Hepatocyte (in vitro differentiated cells): Measurements from ENCODE around the gene CHST8. TPM values are rescaled to one million over a fixed set of nuclear protein-coding genes. Genes with fewer than 3 reads are reported as not detected.

ENCODE experiments used
- DNase-seq: peaks from one replicate; pipeline ENCODE4 v3.0.0-alpha.2; 2016; ENCODE audit warnings: low spot score
- H2AFZ ChIP-seq: fragments of 200-600 bp; sonication (generic); 2 replicates; pipeline ENCODE4 v1.6.0; 2016; ENCODE audit warnings: antibody characterized with exemption, mild to moderate bottlenecking
- H3K27ac ChIP-seq: fragments of 200-600 bp; sonication (generic); 2 replicates; pipeline ENCODE4 v1.5.1; 2016; ENCODE audit warnings: mild to moderate bottlenecking
- H3K27me3 ChIP-seq: fragments of 200-600 bp; sonication (generic); 2 replicates; pipeline ENCODE4 v1.6.1; 2016
- H3K36me3 ChIP-seq: fragments of 200-600 bp; sonication (generic); replicated peaks from 2 replicates; pipeline ENCODE4 v1.5.1; 2016; ENCODE audit warnings: low read depth; ENCODE audit not compliant: insufficient read depth
- H3K4me1 ChIP-seq: fragments of 200-600 bp; sonication (generic); 2 replicates; pipeline ENCODE4 v1.5.1; 2016; ENCODE audit warnings: mild to moderate bottlenecking, moderate library complexity; ENCODE audit not compliant: insufficient read depth
- H3K4me2 ChIP-seq: fragments of 200-600 bp; sonication (generic); 2 replicates; pipeline ENCODE4 v1.6.0; 2016
- H3K4me3 ChIP-seq: fragments of 200-600 bp; sonication (generic); 2 replicates; pipeline ENCODE4 v1.5.1; 2016; ENCODE audit warnings: mild to moderate bottlenecking
- H3K79me2 ChIP-seq: fragments of 200-600 bp; sonication (generic); 2 replicates; pipeline ENCODE4 v1.6.0; 2017; ENCODE audit warnings: mild to moderate bottlenecking
- H3K9me2 ChIP-seq: fragments of 200-600 bp; sonication (generic); replicated peaks from 2 replicates; pipeline ENCODE4 v1.6.0; 2017; ENCODE audit warnings: mild to moderate bottlenecking; ENCODE audit not compliant: insufficient read depth
- H3K9me3 ChIP-seq: fragments of 200-600 bp; sonication (generic); 2 replicates; pipeline ENCODE4 v1.5.1; 2016; ENCODE audit warnings: low read depth, mild to moderate bottlenecking
- H4K20me1 ChIP-seq: fragments of 200-600 bp; sonication (generic); 2 replicates; pipeline ENCODE4 v1.6.0; 2016; ENCODE audit warnings: mild to moderate bottlenecking; ENCODE audit not compliant: insufficient read depth, poor library complexity, severe bottlenecking
- CTCF ChIP-seq: fragments of 200-600 bp; sonication (generic); IDR thresholded peaks from 2 replicates; pipeline ENCODE4 v1.5.1; 2016; ENCODE audit warnings: antibody characterized with exemption, mild to moderate bottlenecking; ENCODE audit not compliant: poor library complexity
- EZH2 ChIP-seq: fragments of 200-600 bp; sonication (generic); IDR thresholded peaks from 2 replicates; pipeline ENCODE4 v1.6.1; 2016; ENCODE audit warnings: antibody characterized with exemption, mild to moderate bottlenecking, borderline replicate concordance
- EZH2phosphoT487 ChIP-seq: fragments of 200-600 bp; sonication (generic); IDR thresholded peaks from one replicate; pipeline ENCODE4 v1.6.1; 2018; ENCODE audit warnings: antibody characterized with exemption, mild to moderate bottlenecking, low read depth, moderate library complexity; ENCODE audit not compliant: unreplicated experiment, severe bottlenecking
- WGBS: methylation state at CpG from one replicate; pipeline ENCODE4 v1.1.6; 2016; ENCODE audit warnings: low lambda C conversion rate; ENCODE audit errors: missing lambda C conversion rate; 5-methylcytosine and 5-hydroxymethylcytosine counted together
- polyA plus RNA-seq: library from polyadenylated mRNA; unstranded; fragments of >200 nt; fragmentation: Nextera tagmentation; extraction: Ambion mirVana; gene quantifications from 2 replicates; pipeline ENCODE4 v1.2.1, GENCODE V29; 2016
- total RNA-seq: library from RNA; depleted of rRNA; stranded (reverse); fragments of >200 nt; gene quantifications from 2 replicates; pipeline ENCODE4 v1.2.3, GENCODE V29; 2014

CHST8 gene
- total and polyA plus RNA-seq, 2 experiments from 2014 or later, result 0.07 to 0.89 TPM

GRCh38 chr19:33704271-33704670, 82.5 kb downstream of the CHST8 start:
- no peak overlapping the region for H3K27ac ChIP-seq
- TF ChIP-seq CTCF (no peak), EZH2phosphoT487 (no peak), EZH2 (no peak)
- H3K4me3 ChIP-seq, result no peak overlapping the region
- no peaks in the 10 kb centered on the region for H3K27me3 ChIP-seq
- H3K79me2 ChIP-seq, result no peaks in the 10 kb centered on the region
- H3K36me3 ChIP-seq, result no peaks in the 10 kb centered on the region
- 83% methylated on average over 2 of the region's 2 CpGs for WGBS
- H2AFZ ChIP-seq, result no peak overlapping the region
- no peaks in the 10 kb centered on the region for H4K20me1 ChIP-seq
- H3K4me2 ChIP-seq, result no peak overlapping the region
- no peak for DNase-seq
- no peaks in the 10 kb centered on the region for H3K4me1 ChIP-seq
- H3K9me3 ChIP-seq, result no peaks in the 10 kb centered on the region
- no peaks in the 10 kb centered on the region for H3K9me2 ChIP-seq

- Histone ChIP-seq H3K9me3 (no peaks in the 10 kb centered on the region), H3K27ac (no peak overlapping the region), H3K4me3 (no peak overlapping the region), H3K36me3 (no peaks in the 10 kb centered on the region), H3K27me3 (no peaks in the 10 kb centered on the region), H3K4me1 (no peaks in the 10 kb centered on the region), H2AFZ (no peak overlapping the region), H3K4me2 (no peak overlapping the region), H3K9me2 (no peaks in the 10 kb centered on the region), H3K79me2 (no peaks in the 10 kb centered on the region), H4K20me1 (no peaks in the 10 kb centered on the region)
- DNase-seq, result no peak
- TF ChIP-seq EZH2, result no peak
- no peak for TF ChIP-seq CTCF
- no peak for TF ChIP-seq EZH2phosphoT487
- WGBS, result 84% methylated on average over 11 of the region's 11 CpGs
These were observed 83.5 kb downstream of the CHST8 start for GRCh38 chr19:33705090-33705847.

GRCh38 chr19:33705860-33706259, 84.1 kb downstream of the CHST8 start:
- Histone ChIP-seq H3K79me2 (no peaks in the 10 kb centered on the region), H3K27me3 (no peaks in the 10 kb centered on the region), H3K9me3 (no peaks in the 10 kb centered on the region), H3K4me3 (no peak overlapping the region), H3K36me3 (no peaks in the 10 kb centered on the region), H2AFZ (no peak overlapping the region), H3K27ac (no peak overlapping the region), H3K9me2 (no peaks in the 10 kb centered on the region), H4K20me1 (no peaks in the 10 kb centered on the region), H3K4me2 (no peak overlapping the region), H3K4me1 (no peaks in the 10 kb centered on the region)
- TF ChIP-seq CTCF (no peak), EZH2phosphoT487 (no peak), EZH2 (no peak)
- no peak for DNase-seq
- 93% methylated on average over 5 of the region's 5 CpGs for WGBS
